Endothelial cell of umbilical vein (primary cell): ENCODE data around the gene KLHL10. TPM values are rescaled to one million over a fixed set of nuclear protein-coding genes. Genes with fewer than 3 reads are reported as not detected.
"Not testable (repeated sequence)": the region's sequence is repeated elsewhere in the genome, so short reads cannot be mapped to it uniquely, and the experiment has no call there.

Experiments
- BruUV-seq: library from RNA; stranded (reverse); fragments of 400-500 nt; replicated peaks from 2 replicates; lab custom pipeline; 2021; lab: Mats Ljungman, UMichigan
- CTCF ChIA-PET: fragments of 300-600, 350-600 bp; sonication (Branson Sonifier 250); formaldehyde crosslinking; loops from one replicate; lab custom pipeline; 2021; ENCODE audit warnings: antibody characterized with exemption, inconsistent platforms; lab: Charles Lee
- POLR2A ChIA-PET: fragments of 300-600, 350-600 bp; sonication (Branson Sonifier 250); formaldehyde crosslinking; loops from one replicate; lab custom pipeline; 2021; ENCODE audit warnings: antibody characterized with exemption, inconsistent platforms; lab: Charles Lee
- DNase-seq: peaks from one replicate; pipeline ENCODE4 v3.0.0-alpha.2; 2011; ENCODE audit warnings: low read depth, low spot score
- FAIRE-seq: peaks from 2 replicates; lab custom pipeline; 2011; peaks lifted over from hg19 to GRCh38; lab: Jason Lieb, UNC
- H2AFZ ChIP-seq: 2 replicates; pipeline ENCODE4 v1.6.0; 2012; ENCODE audit warnings: low read depth, low read length, control low read depth, inconsistent platforms
- H3K27ac ChIP-seq: 2 replicates; pipeline ENCODE4 v1.5.1; 2011; ENCODE audit warnings: low read depth, mild to moderate bottlenecking, control low read depth, low read length, moderate library complexity; ENCODE audit not compliant: insufficient read depth
- H3K27me3 ChIP-seq, 2 experiments: 2 replicates each; pipeline versions ENCODE4 v1.6.0 to v1.6.1; 2011; ENCODE audit warnings: low read length in 2 of 2, mixed read lengths in 1 of 2; ENCODE audit not compliant: control insufficient read depth in 2 of 2, insufficient read depth in 2 of 2
- H3K36me3 ChIP-seq, 2 experiments: 2 replicates in 1 of 2; 3 replicates in 1 of 2; pipeline ENCODE4 v1.5.1; 2011; ENCODE audit warnings: low read length in 2 of 2, mild to moderate bottlenecking in 1 of 2, moderate library complexity in 1 of 2; ENCODE audit not compliant: control insufficient read depth in 2 of 2, insufficient read depth in 2 of 2; ENCODE audit errors: extremely low read depth in 1 of 2
- H3K4me1 ChIP-seq: 3 replicates; pipeline ENCODE4 v1.5.1; 2011; ENCODE audit warnings: mild to moderate bottlenecking, low read length; ENCODE audit not compliant: control insufficient read depth, insufficient read depth; ENCODE audit errors: extremely low read depth
- H3K4me2 ChIP-seq: 2 replicates; pipeline ENCODE4 v1.6.1; 2011; ENCODE audit warnings: low read length, control low read depth, mixed read lengths; ENCODE audit not compliant: insufficient read depth
- H3K4me3 ChIP-seq, 3 experiments: fragments of 200-600 bp in 1 of 3; sonication (generic), shearing (Covaris generic) in 1 of 3; replicated peaks in 1 of 3; 2 replicates each; pipeline ENCODE4 v1.5.1; 2011 to 2016; ENCODE audit warnings: control low read depth in 3 of 3, low read length in 3 of 3, mild to moderate bottlenecking in 2 of 3, inconsistent platforms in 1 of 3, low read depth in 1 of 3, moderate library complexity in 1 of 3; ENCODE audit not compliant: insufficient read depth in 1 of 3
- H3K79me2 ChIP-seq: 2 replicates; pipeline ENCODE4 v1.6.0; 2012; ENCODE audit warnings: low read length, inconsistent platforms; ENCODE audit not compliant: control insufficient read depth, insufficient read depth
- H3K9ac ChIP-seq: replicated peaks from 2 replicates; pipeline ENCODE3; 2011; ENCODE audit warnings: low read length, control low read depth; ENCODE audit not compliant: insufficient read depth; ENCODE audit errors: extremely low read depth
- H3K9me1 ChIP-seq: replicated peaks from 3 replicates; pipeline ENCODE4 v1.6.0; 2011; ENCODE audit warnings: mild to moderate bottlenecking, low read length; ENCODE audit not compliant: control insufficient read depth, insufficient read depth; ENCODE audit errors: extremely low read depth
- H3K9me3 ChIP-seq: replicated peaks from 2 replicates; pipeline ENCODE4 v1.5.1; 2012; ENCODE audit warnings: low read length, inconsistent platforms; ENCODE audit not compliant: control insufficient read depth, insufficient read depth
- H4K20me1 ChIP-seq: replicated peaks from 2 replicates; pipeline ENCODE3; 2011; ENCODE audit warnings: mild to moderate bottlenecking, low read length; ENCODE audit not compliant: control insufficient read depth, insufficient read depth; ENCODE audit errors: extremely low read depth
- EZH2 ChIP-seq: IDR thresholded peaks from 2 replicates; pipeline ENCODE4 v1.6.1; 2012; ENCODE audit warnings: borderline replicate concordance, low read depth, mild to moderate bottlenecking, moderate library complexity, low read length, inconsistent platforms; ENCODE audit not compliant: severe bottlenecking
- FOS ChIP-seq: IDR thresholded peaks from 2 replicates; pipeline ENCODE4 v1.6.1; 2011; ENCODE audit warnings: mild to moderate bottlenecking, low read length, moderate library complexity, borderline replicate concordance; ENCODE audit not compliant: insufficient read depth
- GATA2 ChIP-seq: IDR thresholded peaks from 2 replicates; pipeline ENCODE4 v1.7.0; 2011; ENCODE audit warnings: low read depth, mild to moderate bottlenecking, moderate library complexity, mixed read lengths, low read length; ENCODE audit not compliant: insufficient read length, insufficient read depth
- JUN ChIP-seq: IDR thresholded peaks from 2 replicates; pipeline ENCODE4 v1.6.1; 2011; ENCODE audit warnings: borderline replicate concordance, low read depth; ENCODE audit not compliant: insufficient read length, insufficient read depth
- MYC ChIP-seq: IDR thresholded peaks from one replicate; pipeline ENCODE4 v1.6.1; 2011; ENCODE audit warnings: mild to moderate bottlenecking, low read depth, low read length
- POLR2A ChIP-seq: IDR thresholded peaks from 2 replicates; pipeline ENCODE4 v1.6.1; 2012; ENCODE audit warnings: low read depth, mild to moderate bottlenecking, control low read depth, low read length
- POLR2AphosphoS5 ChIP-seq: IDR thresholded peaks from 2 replicates; pipeline ENCODE4 v1.6.1; 2012; ENCODE audit warnings: low read depth, mild to moderate bottlenecking, control low read depth, low read length, moderate library complexity; ENCODE audit not compliant: insufficient read depth
- dilution Hi-C: fragments of 300-500 bp; cut with MboI; formaldehyde crosslinking; loops from one replicate; pipeline ENCODE4 v1.15.0; 2019; ENCODE audit warnings: low sequenced_read_pairs; ENCODE audit not compliant: extremely low pct_ligation_motif_present
- intact Hi-C: fragments of 100-400 bp; cut with micrococcal nuclease; formaldehyde crosslinking; loops from one replicate; pipeline ENCODE4 v1.10.0; 2022
- polyA plus RNA-seq, 4 experiments: library from polyadenylated mRNA; depleted of rRNA in 3 of 4; stranded (reverse) in 3 of 4; unstranded in 1 of 4; fragments of >200 nt; gene quantifications; 2 replicates each; pipeline versions ENCODE4 v1.2.1 to v1.2.3, GENCODE V29; 2011 to 2012; ENCODE audit warnings: missing spikeins in 1 of 4
- total RNA-seq: library from RNA; stranded (reverse); gene quantifications from 2 replicates; pipeline ENCODE4 v1.2.3, GENCODE V29; 2021
- TF ChIP-seq, protein P1 (sequence below), 2 donors: IDR thresholded peaks; 1 replicate in 1 of 2; 2 replicates in 1 of 2; pipeline ENCODE4 v1.5.1; 2011; ENCODE audit warnings: low read length in 2 of 2, mild to moderate bottlenecking in 2 of 2, moderate library complexity in 2 of 2, control low read depth in 1 of 2, inconsistent platforms in 1 of 2, low read depth in 1 of 2; ENCODE audit not compliant: insufficient read depth in 1 of 2; ENCODE audit errors: extremely low read depth in 1 of 2
- TF ChIP-seq, protein P2 (sequence below): IDR thresholded peaks from 2 replicates; pipeline ENCODE4 v1.6.1; 2011; ENCODE audit not compliant: insufficient read depth, insufficient read length

The KLHL10 gene
- total and polyA plus RNA-seq, 2 donors (not counting 3 experiments of a cell fraction or from before 2014, with no cell fraction given), result 0.10 TPM; not detected in 1

DNA sequence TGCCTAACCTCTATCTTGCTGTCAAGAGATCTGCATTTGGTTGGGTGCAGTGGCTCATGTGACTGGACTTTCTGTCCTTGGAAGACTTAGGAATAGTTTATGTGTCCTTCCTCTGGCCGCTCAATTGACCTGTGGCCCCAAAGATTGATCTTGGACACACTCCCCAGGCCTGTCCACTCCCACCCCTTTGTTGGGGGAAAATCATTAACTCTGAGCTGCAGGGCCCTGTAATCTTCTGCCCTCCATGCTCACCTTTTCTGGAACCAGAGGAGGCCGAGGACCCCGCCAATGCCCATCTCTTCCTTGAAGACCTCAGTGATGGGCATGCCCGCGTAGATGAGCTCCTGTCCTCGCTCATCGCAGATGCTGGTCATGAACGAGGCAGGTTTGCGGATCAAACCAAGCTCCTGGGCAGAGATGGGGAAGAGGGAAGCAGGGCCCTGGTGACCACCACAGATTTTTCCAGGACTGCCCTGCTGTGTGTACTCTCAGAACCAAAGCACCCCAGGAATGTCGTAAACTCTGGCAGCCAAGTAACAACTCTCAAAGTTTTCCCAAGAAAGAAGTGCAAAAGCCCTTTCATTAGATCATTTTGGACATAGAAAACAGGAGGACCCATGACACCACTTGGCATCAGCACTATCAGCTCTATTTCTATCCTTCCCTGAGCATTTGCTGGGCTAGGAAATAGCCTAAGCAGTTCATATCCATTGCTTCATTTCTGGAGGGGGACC is 36.1 kb downstream of the KLHL10 start:
- no TSS peak for BruUV-seq
- H3K9me1 ChIP-seq, result no peaks in the 10 kb centered on the region
- H3K4me3 ChIP-seq, result no peak overlapping the region
- H3K27ac ChIP-seq, result no peak overlapping the region
- H3K36me3 ChIP-seq, result peaks cover 39 to 45% of the 10 kb centered on the region in 2 experiments
- H3K4me2 ChIP-seq, result no peak overlapping the region
- H3K9ac ChIP-seq, result no peak overlapping the region
- FAIRE-seq (no peak), DNase-seq (no peak)
- POLR2A ChIA-PET, result no interaction called here
- no peaks in the 10 kb centered on the region for H3K9me3 ChIP-seq
- H3K4me1 ChIP-seq, result no peaks in the 10 kb centered on the region
- H2AFZ ChIP-seq, result no peak overlapping the region
- no peak for TF ChIP-seq JUN
- no peak for TF ChIP-seq POLR2AphosphoS5
- no peak for TF ChIP-seq MYC
- TF ChIP-seq, protein P1, sequence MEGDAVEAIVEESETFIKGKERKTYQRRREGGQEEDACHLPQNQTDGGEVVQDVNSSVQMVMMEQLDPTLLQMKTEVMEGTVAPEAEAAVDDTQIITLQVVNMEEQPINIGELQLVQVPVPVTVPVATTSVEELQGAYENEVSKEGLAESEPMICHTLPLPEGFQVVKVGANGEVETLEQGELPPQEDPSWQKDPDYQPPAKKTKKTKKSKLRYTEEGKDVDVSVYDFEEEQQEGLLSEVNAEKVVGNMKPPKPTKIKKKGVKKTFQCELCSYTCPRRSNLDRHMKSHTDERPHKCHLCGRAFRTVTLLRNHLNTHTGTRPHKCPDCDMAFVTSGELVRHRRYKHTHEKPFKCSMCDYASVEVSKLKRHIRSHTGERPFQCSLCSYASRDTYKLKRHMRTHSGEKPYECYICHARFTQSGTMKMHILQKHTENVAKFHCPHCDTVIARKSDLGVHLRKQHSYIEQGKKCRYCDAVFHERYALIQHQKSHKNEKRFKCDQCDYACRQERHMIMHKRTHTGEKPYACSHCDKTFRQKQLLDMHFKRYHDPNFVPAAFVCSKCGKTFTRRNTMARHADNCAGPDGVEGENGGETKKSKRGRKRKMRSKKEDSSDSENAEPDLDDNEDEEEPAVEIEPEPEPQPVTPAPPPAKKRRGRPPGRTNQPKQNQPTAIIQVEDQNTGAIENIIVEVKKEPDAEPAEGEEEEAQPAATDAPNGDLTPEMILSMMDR (IDR thresholded peaks at IDR 0.05; ENCODE audit: extremely low read depth in 1 of 2, insufficient read depth in 1 of 2, low read depth in 1 of 2, low read length in 2 of 2), result no peak
- TF ChIP-seq EZH2, result no peak
- no peak for TF ChIP-seq GATA2
- no peak for TF ChIP-seq POLR2A
- TF ChIP-seq, protein P2, sequence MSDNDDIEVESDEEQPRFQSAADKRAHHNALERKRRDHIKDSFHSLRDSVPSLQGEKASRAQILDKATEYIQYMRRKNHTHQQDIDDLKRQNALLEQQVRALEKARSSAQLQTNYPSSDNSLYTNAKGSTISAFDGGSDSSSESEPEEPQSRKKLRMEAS, result no peak
- no peak for TF ChIP-seq FOS
- no peaks in the 10 kb centered on the region for H3K27me3 ChIP-seq
- CTCF ChIA-PET, result no interaction called here
- no peaks in the 10 kb centered on the region for H4K20me1 ChIP-seq
- intact Hi-C loops, result no loop called here
- no peaks in the 10 kb centered on the region for H3K79me2 ChIP-seq
- dilution Hi-C loops, result no loop called here

DNA sequence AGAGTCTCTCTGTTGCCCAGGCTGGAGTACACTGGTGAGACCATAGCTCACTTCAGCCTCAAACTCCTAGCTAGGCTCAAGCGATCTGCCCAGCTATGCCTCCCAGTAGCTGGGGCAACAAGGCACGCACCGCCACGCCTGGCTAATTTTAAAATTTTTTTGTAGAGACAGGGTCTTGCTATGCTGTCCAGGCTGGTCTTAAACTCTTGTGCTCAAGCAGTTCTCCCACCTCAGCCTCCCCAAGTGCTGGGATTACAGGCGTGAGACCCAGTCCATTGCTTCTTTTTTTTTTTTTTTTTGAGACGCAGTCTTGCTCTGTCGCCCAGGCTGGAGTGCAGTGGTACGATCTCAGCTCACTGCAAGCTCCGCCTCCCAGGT is 36.7 kb downstream of the KLHL10 start:
- H3K4me3 ChIP-seq, H3K27me3 ChIP-seq, H3K27ac ChIP-seq, intact Hi-C loops, H2AFZ ChIP-seq, H4K20me1 ChIP-seq, H3K4me2 ChIP-seq, BruUV-seq, H3K9me1 ChIP-seq, DNase-seq, dilution Hi-C loops, H3K9me3 ChIP-seq, FAIRE-seq, CTCF ChIA-PET, H3K4me1 ChIP-seq, H3K79me2 ChIP-seq, POLR2A ChIA-PET, H3K9ac ChIP-seq: not testable (repeated sequence)
- H3K36me3 ChIP-seq, result peaks cover 40 to 51% of the 10 kb centered on the region in 2 experiments
